OCI-LY1 (cell line): Measurements from ENCODE around the gene KDM4F.
A peak's percentile ranks its signal among the peaks of the same experiment; 100 is the strongest.

Experiments used
- H2AFZ ChIP-seq: fragments of 200-600 bp; sonication (generic), shearing (Covaris generic); 2 replicates; pipeline ENCODE4 v1.6.0; 2014; ENCODE audit warnings: antibody characterized with exemption, mild to moderate bottlenecking, low read length
- H3F3A ChIP-seq: fragments of 200-600 bp; sonication (generic), shearing (Covaris generic); 2 replicates; pipeline ENCODE4 v1.6.0; 2014; ENCODE audit warnings: mild to moderate bottlenecking, antibody characterized with exemption, low read length, moderate library complexity; ENCODE audit not compliant: insufficient read depth
- H3K27ac ChIP-seq: fragments of 200-600 bp; sonication (generic); 2 replicates; pipeline ENCODE4 v1.5.1; 2014; ENCODE audit warnings: low read length, mixed run types, mild to moderate bottlenecking, low read depth; ENCODE audit not compliant: poor library complexity, severe bottlenecking
- H3K27me3 ChIP-seq: fragments of 200-600 bp; sonication (generic); 2 replicates; pipeline ENCODE4 v1.6.0; 2014; ENCODE audit warnings: antibody characterized with exemption, mild to moderate bottlenecking, low read length, moderate library complexity; ENCODE audit not compliant: insufficient read depth
- H3K36me3 ChIP-seq: fragments of 200-600 bp; sonication (generic); 2 replicates; pipeline ENCODE4 v1.6.1; 2014; ENCODE audit warnings: mild to moderate bottlenecking, antibody characterized with exemption, low read length, moderate library complexity, mixed read lengths; ENCODE audit not compliant: insufficient read depth
- H3K4me1 ChIP-seq: fragments of 200-600 bp; sonication (generic); 2 replicates; pipeline ENCODE4 v1.5.1; 2014; ENCODE audit warnings: mild to moderate bottlenecking, low read length, moderate library complexity; ENCODE audit not compliant: insufficient read depth, severe bottlenecking
- H3K4me2 ChIP-seq: fragments of 200-600 bp; sonication (generic), shearing (Covaris generic); 2 replicates; pipeline ENCODE4 v1.6.1; 2014; ENCODE audit warnings: low read length
- H3K4me3 ChIP-seq: fragments of 200-600 bp; sonication (generic); 2 replicates; pipeline ENCODE4 v1.5.1; 2014; ENCODE audit warnings: low read length, low read depth, mild to moderate bottlenecking, mixed read lengths; ENCODE audit not compliant: poor library complexity, severe bottlenecking
- H3K79me2 ChIP-seq: fragments of 200-600 bp; shearing (Covaris generic); 2 replicates; pipeline ENCODE4 v1.6.1; 2016; ENCODE audit warnings: mixed run types, low read length, mixed read lengths; ENCODE audit not compliant: insufficient read depth
- H3K9ac ChIP-seq: fragments of 200-600 bp; sonication (generic), shearing (Covaris generic); 2 replicates; pipeline ENCODE4 v1.6.1; 2014; ENCODE audit warnings: mild to moderate bottlenecking, low read length, mixed read lengths
- H3K9me2 ChIP-seq: fragments of 200-600 bp; sonication (generic), shearing (Covaris generic); 2 replicates; pipeline ENCODE4 v1.6.1; 2014; ENCODE audit warnings: low read depth, mild to moderate bottlenecking, low read length, mixed read lengths
- H3K9me3 ChIP-seq: fragments of 200-600 bp; shearing (Covaris generic); 2 replicates; pipeline ENCODE4 v1.6.1; 2014; ENCODE audit warnings: low read length, mixed read lengths
- H4K20me1 ChIP-seq: fragments of 200-600 bp; sonication (generic), shearing (Covaris generic); 2 replicates; pipeline ENCODE4 v1.6.0; 2016; ENCODE audit warnings: mild to moderate bottlenecking, low read length; ENCODE audit not compliant: insufficient read depth
- EZH2 ChIP-seq: fragments of 200-600 bp; sonication (generic), shearing (Covaris generic); IDR thresholded peaks from 2 replicates; pipeline ENCODE4 v1.8.0; 2017; ENCODE audit warnings: borderline replicate concordance, mixed run types, mild to moderate bottlenecking, antibody characterized with exemption, low read length, moderate library complexity, mixed read lengths
- TF ChIP-seq, protein P1 (sequence below): fragments of 200-600 bp; sonication (generic), shearing (Covaris generic); IDR thresholded peaks from 2 replicates; pipeline ENCODE4 v1.5.1; 2017; ENCODE audit warnings: mild to moderate bottlenecking, antibody characterized with exemption, low read length, moderate library complexity, mixed read lengths

The KDM4F gene

GRCh38 chr11:95092549-95093324, 43.5 kb downstream of the KDM4F start:
- H3K9ac ChIP-seq = no peak overlapping the region
- no peaks in the 10 kb centered on the region for H3K9me2 ChIP-seq
- no peak overlapping the region for H3K27ac ChIP-seq
- H3F3A ChIP-seq = no peaks in the 10 kb centered on the region
- H3K27me3 ChIP-seq = no peaks in the 10 kb centered on the region
- no peak overlapping the region for H3K4me2 ChIP-seq
- no peaks in the 10 kb centered on the region for H4K20me1 ChIP-seq
- peaks cover 13% of the 10 kb centered on the region for H3K4me1 ChIP-seq
- H3K36me3 ChIP-seq = no peaks in the 10 kb centered on the region
- no peaks in the 10 kb centered on the region for H3K9me3 ChIP-seq
- no peaks in the 10 kb centered on the region for H3K79me2 ChIP-seq
- no peak overlapping the region for H2AFZ ChIP-seq
- TF ChIP-seq, protein P1, sequence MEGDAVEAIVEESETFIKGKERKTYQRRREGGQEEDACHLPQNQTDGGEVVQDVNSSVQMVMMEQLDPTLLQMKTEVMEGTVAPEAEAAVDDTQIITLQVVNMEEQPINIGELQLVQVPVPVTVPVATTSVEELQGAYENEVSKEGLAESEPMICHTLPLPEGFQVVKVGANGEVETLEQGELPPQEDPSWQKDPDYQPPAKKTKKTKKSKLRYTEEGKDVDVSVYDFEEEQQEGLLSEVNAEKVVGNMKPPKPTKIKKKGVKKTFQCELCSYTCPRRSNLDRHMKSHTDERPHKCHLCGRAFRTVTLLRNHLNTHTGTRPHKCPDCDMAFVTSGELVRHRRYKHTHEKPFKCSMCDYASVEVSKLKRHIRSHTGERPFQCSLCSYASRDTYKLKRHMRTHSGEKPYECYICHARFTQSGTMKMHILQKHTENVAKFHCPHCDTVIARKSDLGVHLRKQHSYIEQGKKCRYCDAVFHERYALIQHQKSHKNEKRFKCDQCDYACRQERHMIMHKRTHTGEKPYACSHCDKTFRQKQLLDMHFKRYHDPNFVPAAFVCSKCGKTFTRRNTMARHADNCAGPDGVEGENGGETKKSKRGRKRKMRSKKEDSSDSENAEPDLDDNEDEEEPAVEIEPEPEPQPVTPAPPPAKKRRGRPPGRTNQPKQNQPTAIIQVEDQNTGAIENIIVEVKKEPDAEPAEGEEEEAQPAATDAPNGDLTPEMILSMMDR = peak; percentile 42
- TF ChIP-seq EZH2 = no peak
- no peak overlapping the region for H3K4me3 ChIP-seq

- H3K36me3 ChIP-seq = no peaks in the 10 kb centered on the region
- H3K4me3 ChIP-seq = no peak overlapping the region
- H4K20me1 ChIP-seq = no peaks in the 10 kb centered on the region
- no peaks in the 10 kb centered on the region for H3F3A ChIP-seq
- H3K79me2 ChIP-seq = no peaks in the 10 kb centered on the region
- H3K4me2 ChIP-seq = no peak overlapping the region
- peaks cover 13% of the 10 kb centered on the region for H3K4me1 ChIP-seq
- no peak for TF ChIP-seq EZH2
- TF ChIP-seq, protein P1 = no peak
- no peaks in the 10 kb centered on the region for H3K9me3 ChIP-seq
- no peaks in the 10 kb centered on the region for H3K9me2 ChIP-seq
- H3K9ac ChIP-seq = no peak overlapping the region
- H2AFZ ChIP-seq = no peak overlapping the region
- no peaks in the 10 kb centered on the region for H3K27me3 ChIP-seq
- no peak overlapping the region for H3K27ac ChIP-seq
These were observed 44.3 kb downstream of the KDM4F start for GRCh38 chr11:95093548-95093947.

DNA sequence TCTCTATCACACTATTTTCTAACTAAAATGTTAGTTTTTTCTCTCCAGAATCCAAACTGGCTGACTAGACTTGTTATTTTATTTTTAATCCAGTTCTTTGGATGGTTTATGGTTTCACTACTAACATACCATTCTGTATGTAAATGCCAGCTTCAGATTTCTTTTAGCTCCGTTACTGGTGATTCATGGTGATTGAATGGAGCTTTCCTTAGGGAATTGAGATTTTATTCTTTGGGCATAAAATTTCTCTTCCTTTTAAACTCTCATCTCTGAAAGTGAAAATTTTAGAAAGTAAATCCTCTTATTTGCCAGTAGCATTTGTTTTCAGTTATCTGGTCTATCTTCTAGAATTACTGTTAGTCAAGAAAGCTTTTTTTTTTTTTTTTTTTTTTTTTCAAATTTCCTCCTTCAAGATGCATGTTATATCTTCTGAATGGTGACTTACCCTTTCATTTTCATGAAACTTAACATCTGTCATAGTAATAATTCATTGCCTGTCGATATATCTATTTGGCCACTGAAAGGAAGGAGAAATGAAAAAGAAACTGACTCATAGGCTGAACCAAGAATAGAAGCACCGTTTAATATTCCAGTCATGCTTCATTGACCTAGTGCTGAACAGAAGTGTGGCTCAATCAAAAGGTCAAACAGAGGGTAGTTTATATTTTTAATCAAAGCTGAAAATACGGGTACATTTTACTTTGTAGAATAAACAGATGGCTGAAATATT, 46.8 kb downstream of the KDM4F start:
- H4K20me1 ChIP-seq = no peaks in the 10 kb centered on the region
- H3K79me2 ChIP-seq = no peaks in the 10 kb centered on the region
- no peaks in the 10 kb centered on the region for H3K9me2 ChIP-seq
- H3K4me2 ChIP-seq = no peak overlapping the region
- no peaks in the 10 kb centered on the region; the same call in 1 of the 2 replicates for H3K27me3 ChIP-seq
- H3K36me3 ChIP-seq = no peaks in the 10 kb centered on the region
- H3F3A ChIP-seq = no peaks in the 10 kb centered on the region
- TF ChIP-seq EZH2 = no peak
- TF ChIP-seq, protein P1 = no peak
- no peaks in the 10 kb centered on the region for H3K9me3 ChIP-seq
- no peak overlapping the region for H3K4me3 ChIP-seq
- H3K4me1 ChIP-seq = no peaks in the 10 kb centered on the region
- no peak overlapping the region for H3K27ac ChIP-seq
- no peak overlapping the region for H3K9ac ChIP-seq
- H2AFZ ChIP-seq = no peak overlapping the region
